HepG2 (cell line): ENCODE data around the gene METTL22. TPM values are rescaled to one million over a fixed set of nuclear protein-coding genes. Genes with fewer than 3 reads are reported as not detected.

Source experiments
- AFF4 ChIP-seq: sonication (generic); formaldehyde crosslinking; IDR thresholded peaks from 2 replicates; pipeline ENCODE4 v1.4.0; 2020; ENCODE audit warnings: missing genetic modification reagents
- CSRNP2 ChIP-seq: sonication (generic); formaldehyde crosslinking; conservative IDR thresholded peaks from 2 replicates; pipeline ENCODE4 v1.8.0; 2022; ENCODE audit warnings: low read depth, missing genetic modification reagents
- DRAP1 ChIP-seq: IDR thresholded peaks from 2 replicates; pipeline ENCODE4 v1.6.1; 2016; ENCODE audit warnings: missing genetic modification reagents, missing compliant biosample characterization
- KAT8 ChIP-seq: IDR thresholded peaks from 2 replicates; pipeline ENCODE4 v1.6.1; 2016; ENCODE audit warnings: missing genetic modification reagents, missing compliant biosample characterization
- KLF9 ChIP-seq: IDR thresholded peaks from 2 replicates; pipeline ENCODE4 v1.6.1; 2016; ENCODE audit warnings: low read depth
- MEIS2 ChIP-seq: sonication (generic); formaldehyde crosslinking; IDR thresholded peaks from 2 replicates; pipeline ENCODE4 v1.9.0; 2021; ENCODE audit warnings: mild to moderate bottlenecking, missing genetic modification reagents
- ZNF256 ChIP-seq: sonication (generic); formaldehyde crosslinking; conservative IDR thresholded peaks from 2 replicates; pipeline ENCODE4 v1.4.0; 2020; ENCODE audit warnings: missing genetic modification reagents
- ZNF557 ChIP-seq: sonication (generic); formaldehyde crosslinking; IDR thresholded peaks from 2 replicates; pipeline ENCODE4 v1.4.0; 2020; ENCODE audit warnings: missing genetic modification reagents
- ZNF850 ChIP-seq: sonication (generic); formaldehyde crosslinking; conservative IDR thresholded peaks from 2 replicates; pipeline ENCODE4 v1.9.0; 2021; ENCODE audit warnings: mild to moderate bottlenecking, missing genetic modification reagents
- ZSCAN25 ChIP-seq: sonication (generic); formaldehyde crosslinking; IDR thresholded peaks from 2 replicates; pipeline ENCODE4 v1.8.0; 2022; ENCODE audit warnings: mild to moderate bottlenecking, missing genetic modification reagents
- polyA plus RNA-seq, 8 experiments: library from polyadenylated mRNA; depleted of rRNA in 3 of 8; stranded (reverse) in 7 of 8; unstranded in 1 of 8; fragments of >200 nt; fragmentation: Illumina TruSeq in 4 of 8; extraction: Trizol in 4 of 8; gene quantifications; 2 replicates each; pipeline versions ENCODE4 v1.2.1 to v1.2.3, GENCODE V29; 2011 to 2016; ENCODE audit warnings: low read depth in 4 of 8, missing spikeins in 1 of 8, mixed read lengths in 1 of 8; ENCODE audit not compliant: insufficient read depth in 1 of 8
- total RNA-seq, 5 experiments: library from RNA; depleted of rRNA; stranded (reverse); fragments of >200 nt; fragmentation: Illumina TruSeq; extraction: Trizol; gene quantifications; 2 replicates each; pipeline ENCODE4 v1.2.3, GENCODE V29; 2016; ENCODE audit warnings: low read depth in 1 of 5
- TF ChIP-seq, protein P1 (sequence below), 2 experiments: IDR thresholded peaks; 2 replicates each; pipeline ENCODE4 v1.6.1; 2011 to 2012; ENCODE audit warnings: low read length in 2 of 2, borderline replicate concordance in 1 of 2, low read depth in 1 of 2, mild to moderate bottlenecking in 1 of 2, moderate library complexity in 1 of 2
- TF ChIP-seq, protein P2 (sequence below): sonication (generic); formaldehyde crosslinking; IDR thresholded peaks from 2 replicates; pipeline ENCODE4 v1.8.0; 2022; ENCODE audit warnings: mild to moderate bottlenecking, missing genetic modification reagents, borderline replicate concordance
- TF ChIP-seq, protein P3 (sequence below), 2 experiments: sonication (generic) in 1 of 2; formaldehyde crosslinking in 1 of 2; IDR thresholded peaks; 2 replicates each; pipeline versions ENCODE4 v1.4.0 to v1.6.1; 2018 to 2020; ENCODE audit warnings: missing genetic modification reagents in 2 of 2, borderline replicate concordance in 1 of 2, low read depth in 1 of 2, mild to moderate bottlenecking in 1 of 2, missing biosample characterization in 1 of 2

METTL22 gene
- total and polyA plus RNA-seq, 2 of the 13 experiments (the other 11 are each of a cell fraction or from before 2014, with no cell fraction given) = 36.2 to 94.8 TPM

- TF ChIP-seq CSRNP2 (CRISPR knock-in tag) = no peak
- no peak for TF ChIP-seq MEIS2 (CRISPR knock-in tag)
- TF ChIP-seq ZNF557 (CRISPR knock-in tag) = no peak
- no peak for TF ChIP-seq DRAP1 (CRISPR knock-in tag)
- TF ChIP-seq, protein P1, sequence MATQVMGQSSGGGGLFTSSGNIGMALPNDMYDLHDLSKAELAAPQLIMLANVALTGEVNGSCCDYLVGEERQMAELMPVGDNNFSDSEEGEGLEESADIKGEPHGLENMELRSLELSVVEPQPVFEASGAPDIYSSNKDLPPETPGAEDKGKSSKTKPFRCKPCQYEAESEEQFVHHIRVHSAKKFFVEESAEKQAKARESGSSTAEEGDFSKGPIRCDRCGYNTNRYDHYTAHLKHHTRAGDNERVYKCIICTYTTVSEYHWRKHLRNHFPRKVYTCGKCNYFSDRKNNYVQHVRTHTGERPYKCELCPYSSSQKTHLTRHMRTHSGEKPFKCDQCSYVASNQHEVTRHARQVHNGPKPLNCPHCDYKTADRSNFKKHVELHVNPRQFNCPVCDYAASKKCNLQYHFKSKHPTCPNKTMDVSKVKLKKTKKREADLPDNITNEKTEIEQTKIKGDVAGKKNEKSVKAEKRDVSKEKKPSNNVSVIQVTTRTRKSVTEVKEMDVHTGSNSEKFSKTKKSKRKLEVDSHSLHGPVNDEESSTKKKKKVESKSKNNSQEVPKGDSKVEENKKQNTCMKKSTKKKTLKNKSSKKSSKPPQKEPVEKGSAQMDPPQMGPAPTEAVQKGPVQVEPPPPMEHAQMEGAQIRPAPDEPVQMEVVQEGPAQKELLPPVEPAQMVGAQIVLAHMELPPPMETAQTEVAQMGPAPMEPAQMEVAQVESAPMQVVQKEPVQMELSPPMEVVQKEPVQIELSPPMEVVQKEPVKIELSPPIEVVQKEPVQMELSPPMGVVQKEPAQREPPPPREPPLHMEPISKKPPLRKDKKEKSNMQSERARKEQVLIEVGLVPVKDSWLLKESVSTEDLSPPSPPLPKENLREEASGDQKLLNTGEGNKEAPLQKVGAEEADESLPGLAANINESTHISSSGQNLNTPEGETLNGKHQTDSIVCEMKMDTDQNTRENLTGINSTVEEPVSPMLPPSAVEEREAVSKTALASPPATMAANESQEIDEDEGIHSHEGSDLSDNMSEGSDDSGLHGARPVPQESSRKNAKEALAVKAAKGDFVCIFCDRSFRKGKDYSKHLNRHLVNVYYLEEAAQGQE (IDR thresholded peaks at IDR 0.05; ENCODE audit: borderline replicate concordance in 1 of 2, low read depth in 1 of 2, low read length in 2 of 2) = 0 out of 4 replicates have a peak, but pooled peaks of 1 of the 2 experiments have one; percentile 6
- TF ChIP-seq, protein P2, sequence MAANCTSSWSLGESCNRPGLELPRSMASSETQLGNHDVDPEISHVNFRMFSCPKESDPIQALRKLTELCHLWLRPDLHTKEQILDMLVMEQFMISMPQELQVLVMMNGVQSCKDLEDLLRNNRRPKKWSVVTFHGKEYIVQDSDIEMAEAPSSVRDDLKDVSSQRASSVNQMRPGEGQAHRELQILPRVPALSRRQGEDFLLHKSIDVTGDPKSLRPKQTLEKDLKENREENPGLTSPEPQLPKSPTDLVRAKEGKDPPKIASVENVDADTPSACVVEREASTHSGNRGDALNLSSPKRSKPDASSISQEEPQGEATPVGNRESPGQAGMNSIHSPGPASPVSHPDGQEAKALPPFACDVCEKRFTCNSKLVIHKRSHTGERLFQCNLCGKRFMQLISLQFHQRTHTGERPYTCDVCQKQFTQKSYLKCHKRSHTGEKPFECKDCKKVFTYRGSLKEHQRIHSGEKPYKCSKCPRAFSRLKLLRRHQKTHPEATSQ (CRISPR knock-in tag) = no peak
- no peak for TF ChIP-seq ZSCAN25 (CRISPR knock-in tag)
- no peak for TF ChIP-seq AFF4 (CRISPR knock-in tag)
- 0 out of 2 replicates have a peak, but pooled peaks have one; percentile 15 for TF ChIP-seq KAT8 (CRISPR knock-in tag)
- TF ChIP-seq ZNF850 = no peak
- TF ChIP-seq, protein P3, sequence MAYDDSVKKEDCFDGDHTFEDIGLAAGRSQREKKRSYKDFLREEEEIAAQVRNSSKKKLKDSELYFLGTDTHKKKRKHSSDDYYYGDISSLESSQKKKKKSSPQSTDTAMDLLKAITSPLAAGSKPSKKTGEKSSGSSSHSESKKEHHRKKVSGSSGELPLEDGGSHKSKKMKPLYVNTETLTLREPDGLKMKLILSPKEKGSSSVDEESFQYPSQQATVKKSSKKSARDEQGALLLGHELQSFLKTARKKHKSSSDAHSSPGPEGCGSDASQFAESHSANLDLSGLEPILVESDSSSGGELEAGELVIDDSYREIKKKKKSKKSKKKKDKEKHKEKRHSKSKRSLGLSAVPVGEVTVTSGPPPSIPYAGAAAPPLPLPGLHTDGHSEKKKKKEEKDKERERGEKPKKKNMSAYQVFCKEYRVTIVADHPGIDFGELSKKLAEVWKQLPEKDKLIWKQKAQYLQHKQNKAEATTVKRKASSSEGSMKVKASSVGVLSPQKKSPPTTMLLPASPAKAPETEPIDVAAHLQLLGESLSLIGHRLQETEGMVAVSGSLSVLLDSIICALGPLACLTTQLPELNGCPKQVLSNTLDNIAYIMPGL (CRISPR knock-in tag; IDR thresholded peaks at IDR 0.05; ENCODE audit: borderline replicate concordance in 1 of 2, low read depth in 1 of 2) = no peak
- TF ChIP-seq ZNF256 (CRISPR knock-in tag) = no peak
- no peak; the same call in 1 of the 2 replicates for TF ChIP-seq KLF9
Observed at GRCh38 chr16:8675183-8676159, 54.0 kb downstream of the METTL22 start (continued).
